ENCODE results near the gene XYLT1.

Gene XYLT1

GRCh38 chr16:17068524-17068923 is 402.2 kb downstream of the XYLT1 start:
- in situ Hi-C loops (cut with MboI; ENCODE audit: low pct_unique_long_range_greater_than_20kb, low sequenced_read_pairs, unreplicated experiment), result no loop called here
- TF ChIP-seq CTCF (IDR thresholded peaks at IDR 0.05; ENCODE audit: extremely low read depth, insufficient read depth, missing control alignments), result no peak
- DNase-seq (ENCODE audit: low spot score), result no peak

GRCh38 chr16:17067882-17068281 is 402.9 kb downstream of the XYLT1 start:
- TF ChIP-seq CTCF (IDR thresholded peaks at IDR 0.05; ENCODE audit: extremely low read depth, insufficient read depth, missing control alignments), result no peak
- in situ Hi-C loops (cut with MboI; ENCODE audit: low pct_unique_long_range_greater_than_20kb, low sequenced_read_pairs, unreplicated experiment), result no loop called here
- no peak for DNase-seq (ENCODE audit: low spot score)

- no peak for TF ChIP-seq CTCF (IDR thresholded peaks at IDR 0.05; ENCODE audit: extremely low read depth, insufficient read depth, missing control alignments)
- in situ Hi-C loops (cut with MboI; ENCODE audit: low pct_unique_long_range_greater_than_20kb, low sequenced_read_pairs, unreplicated experiment), result no loop called here
- DNase-seq (ENCODE audit: low spot score), result no peak
These were observed 407.3 kb downstream of the XYLT1 start for GRCh38 chr16:17063201-17064139.

GRCh38 chr16:17062676-17063075 is 408.1 kb downstream of the XYLT1 start:
- TF ChIP-seq CTCF (IDR thresholded peaks at IDR 0.05; ENCODE audit: extremely low read depth, insufficient read depth, missing control alignments), result no peak
- in situ Hi-C loops (cut with MboI; ENCODE audit: low pct_unique_long_range_greater_than_20kb, low sequenced_read_pairs, unreplicated experiment), result no loop called here
- no peak for DNase-seq (ENCODE audit: low spot score)

- TF ChIP-seq CTCF (IDR thresholded peaks at IDR 0.05; ENCODE audit: extremely low read depth, insufficient read depth, missing control alignments), result no peak
- DNase-seq (ENCODE audit: low spot score), result no peak
- in situ Hi-C loops (cut with MboI; ENCODE audit: low pct_unique_long_range_greater_than_20kb, low sequenced_read_pairs, unreplicated experiment), result no loop called here
These were observed 409.4 kb downstream of the XYLT1 start for GRCh38 chr16:17061326-17061725.

GRCh38 chr16:17058471-17058870 is 412.3 kb downstream of the XYLT1 start:
- TF ChIP-seq CTCF (IDR thresholded peaks at IDR 0.05; ENCODE audit: extremely low read depth, insufficient read depth, missing control alignments), result no peak
- no peak for DNase-seq (ENCODE audit: low spot score)
- in situ Hi-C loops (cut with MboI; ENCODE audit: low pct_unique_long_range_greater_than_20kb, low sequenced_read_pairs, unreplicated experiment), result no loop called here

All from GM13977 (cell line).